D721Med (cell line): ENCODE results near the gene TCHHL1.
A peak's percentile ranks its signal among the peaks of the same experiment; 100 is the strongest.

ENCODE experiments used
- DNase-seq: peaks from one replicate; pipeline ENCODE4 v3.0.0; 2011; ENCODE audit warnings: low spot score; ENCODE audit not compliant: insufficient read length
- FAIRE-seq: peaks from 2 replicates; lab custom pipeline; 2011; peaks lifted over from hg19 to GRCh38; lab: Jason Lieb, UNC
- CTCF ChIP-seq: IDR thresholded peaks from 2 replicates; pipeline ENCODE4 v1.5.1; 2012; ENCODE audit warnings: mild to moderate bottlenecking, control low read depth; ENCODE audit not compliant: insufficient read depth; ENCODE audit errors: missing control alignments

The TCHHL1 gene

GRCh38 chr1:152067150-152067549, 21.7 kb downstream of the TCHHL1 start:
- no peak for TF ChIP-seq CTCF
- FAIRE-seq = no peak

GRCh38 chr1:152061952-152062351, 26.9 kb downstream of the TCHHL1 start:
- no peak for TF ChIP-seq CTCF
- no peak for FAIRE-seq

More at GRCh38 chr1:152067150-152067549, 21.7 kb downstream of the TCHHL1 start:
- DNase-seq = no peak

GRCh38 chr1:152053375-152053774, 35.5 kb downstream of the TCHHL1 start:
- FAIRE-seq = no peak
- no peak for DNase-seq
- TF ChIP-seq CTCF = no peak

More at GRCh38 chr1:152061952-152062351, 26.9 kb downstream of the TCHHL1 start:
- DNase-seq = no peak

GRCh38 chr1:152052606-152053005, 36.3 kb downstream of the TCHHL1 start:
- FAIRE-seq (no peak), DNase-seq (no peak)
- TF ChIP-seq CTCF = peak; percentile 98

GRCh38 chr1:152050886-152051675, 37.8 kb downstream of the TCHHL1 start:
- no peak for DNase-seq
- no peak for FAIRE-seq
- no peak for TF ChIP-seq CTCF

- no peak for TF ChIP-seq CTCF
- FAIRE-seq (no peak), DNase-seq (no peak)
These were observed 39.4 kb downstream of the TCHHL1 start for GRCh38 chr1:152049291-152050083.
